GM10847 (cell line): ENCODE measurements around the gene CLDN1.

Experiments used
- POLR2A ChIP-seq: IDR thresholded peaks from 2 replicates; pipeline ENCODE4 v1.6.1; 2011; ENCODE audit not compliant: insufficient read length; ENCODE audit errors: extremely low read depth

Gene CLDN1

GRCh38 chr3:190345027-190345821, 23.0 kb upstream of the CLDN1 start:
- no peak for TF ChIP-seq POLR2A

DNA sequence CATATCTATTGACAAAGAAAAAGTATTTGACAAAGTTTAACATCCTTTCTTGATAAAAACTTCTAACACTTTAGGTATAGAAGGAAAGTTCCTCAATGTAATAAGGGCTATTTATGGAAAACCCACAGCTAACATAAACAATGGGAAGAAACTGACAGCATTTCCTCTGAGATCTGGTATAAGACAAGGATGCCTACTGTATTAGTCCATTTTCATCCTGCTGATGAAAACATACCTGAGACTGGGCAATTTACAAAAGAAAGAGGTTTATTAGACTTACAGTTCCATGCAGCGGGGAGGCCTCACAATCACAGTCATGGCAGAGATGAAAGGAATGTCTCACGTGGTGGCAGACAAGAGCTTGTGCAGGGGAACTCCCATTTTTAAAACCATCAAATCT, 17.8 kb upstream of the CLDN1 start:
- TF ChIP-seq POLR2A: no peak

- TF ChIP-seq POLR2A: no peak
Observed at GRCh38 chr3:190339130-190339529, 16.9 kb upstream of the CLDN1 start.

DNA sequence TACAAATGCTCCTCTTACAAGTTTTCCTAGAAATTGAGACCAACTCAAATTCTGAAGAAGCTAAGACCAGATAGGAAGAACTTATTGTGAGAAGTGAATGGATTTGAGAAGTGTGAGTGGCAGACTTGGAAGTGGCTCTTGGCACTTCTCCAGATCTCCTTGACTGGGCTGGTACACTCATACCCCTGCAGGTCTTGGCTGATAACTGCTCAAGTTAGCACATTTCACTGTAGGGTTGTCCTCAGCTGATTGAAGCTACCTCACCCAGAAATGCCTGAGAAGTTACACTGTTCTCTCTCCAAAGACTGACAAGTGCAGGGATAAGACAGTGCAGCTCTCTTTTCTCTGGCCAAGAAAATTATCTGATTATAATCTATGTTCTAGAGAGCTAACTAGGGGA, 16.5 kb upstream of the CLDN1 start:
- TF ChIP-seq POLR2A: no peak

DNA sequence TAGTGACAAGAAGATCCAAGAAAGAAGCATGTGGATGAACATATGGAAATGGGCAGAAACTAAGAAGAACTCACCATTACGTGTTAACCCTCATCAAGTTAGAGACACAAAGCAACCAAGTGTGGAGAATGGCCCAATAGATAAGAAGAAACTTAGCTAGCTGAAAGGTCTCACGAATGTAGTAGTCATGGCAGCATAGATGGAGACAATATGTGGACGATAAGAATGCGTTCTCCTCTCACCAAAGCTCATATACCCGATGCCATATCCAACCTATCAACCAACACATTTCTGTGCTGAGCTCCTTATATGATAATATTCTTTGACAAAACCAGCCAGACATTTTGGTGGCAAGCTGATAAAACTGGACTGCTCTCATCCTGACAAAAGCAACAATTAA, 15.1 kb upstream of the CLDN1 start:
- no peak for TF ChIP-seq POLR2A

GRCh38 chr3:190336516-190337189, 14.4 kb upstream of the CLDN1 start:
- TF ChIP-seq POLR2A: no peak

GRCh38 chr3:190333961-190334360, 11.7 kb upstream of the CLDN1 start:
- TF ChIP-seq POLR2A: no peak

DNA sequence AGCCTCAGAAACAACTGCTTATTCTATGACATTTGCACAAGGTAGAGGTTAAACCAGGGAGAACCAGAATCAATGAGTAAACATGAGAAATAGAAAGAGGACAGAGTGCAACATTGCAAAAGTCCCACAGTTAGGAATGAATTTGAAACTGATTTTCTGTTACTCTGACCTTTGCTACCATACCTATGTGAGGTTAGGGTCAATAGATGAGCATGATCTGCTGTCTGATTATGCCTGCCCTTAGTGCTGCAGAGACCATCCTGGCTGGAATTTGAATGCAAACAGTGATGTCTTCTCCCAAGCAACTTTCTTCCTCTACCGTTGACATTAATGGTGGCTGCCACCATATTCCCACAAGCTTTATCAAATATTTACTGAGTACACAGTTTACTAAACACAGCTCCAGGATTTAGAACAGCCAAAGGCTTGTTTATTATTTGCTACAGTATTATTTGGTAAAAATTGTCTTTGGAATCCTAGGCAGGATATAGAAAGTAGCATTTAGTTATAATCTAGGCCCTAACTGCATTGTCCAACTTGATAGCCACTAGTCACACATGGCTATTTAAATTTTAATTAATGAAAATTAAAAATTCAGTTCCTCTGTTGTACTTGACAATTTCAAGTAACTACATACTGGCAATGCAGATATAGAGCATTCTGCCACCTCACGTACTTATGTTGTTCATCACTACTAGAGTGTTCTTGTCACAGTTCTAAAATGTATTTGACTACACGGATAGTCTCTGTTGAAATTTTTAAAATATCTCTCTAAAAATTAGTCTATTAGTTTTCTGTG, 8.9 kb upstream of the CLDN1 start:
- no peak for TF ChIP-seq POLR2A

- no peak for TF ChIP-seq POLR2A
Observed at GRCh38 chr3:190326930-190327329, 4.7 kb upstream of the CLDN1 start.

- no peak for TF ChIP-seq POLR2A
Observed at GRCh38 chr3:190326361-190326760, 4.1 kb upstream of the CLDN1 start.

DNA sequence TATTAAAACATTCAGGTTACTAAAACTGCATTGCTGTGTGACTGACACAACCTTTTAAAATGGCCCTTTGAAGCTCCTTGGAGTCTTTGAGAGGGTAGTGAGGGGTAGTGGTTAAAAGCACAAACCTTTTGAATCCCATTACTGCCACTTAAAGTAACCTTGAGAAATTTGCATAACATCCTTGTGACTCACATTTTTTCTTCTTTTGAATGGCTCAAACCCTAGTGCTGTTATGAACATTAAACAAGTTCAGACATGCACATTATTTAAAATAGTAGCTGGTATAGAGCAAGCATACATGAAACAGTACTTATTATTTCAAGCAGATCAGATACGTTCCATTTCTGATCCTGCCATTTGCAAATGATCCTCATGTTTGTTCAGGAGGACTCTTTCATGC, 3.7 kb upstream of the CLDN1 start:
- no peak for TF ChIP-seq POLR2A

- no peak for TF ChIP-seq POLR2A
Observed at GRCh38 chr3:190323246-190323626, 990 bp upstream of the CLDN1 start.

DNA sequence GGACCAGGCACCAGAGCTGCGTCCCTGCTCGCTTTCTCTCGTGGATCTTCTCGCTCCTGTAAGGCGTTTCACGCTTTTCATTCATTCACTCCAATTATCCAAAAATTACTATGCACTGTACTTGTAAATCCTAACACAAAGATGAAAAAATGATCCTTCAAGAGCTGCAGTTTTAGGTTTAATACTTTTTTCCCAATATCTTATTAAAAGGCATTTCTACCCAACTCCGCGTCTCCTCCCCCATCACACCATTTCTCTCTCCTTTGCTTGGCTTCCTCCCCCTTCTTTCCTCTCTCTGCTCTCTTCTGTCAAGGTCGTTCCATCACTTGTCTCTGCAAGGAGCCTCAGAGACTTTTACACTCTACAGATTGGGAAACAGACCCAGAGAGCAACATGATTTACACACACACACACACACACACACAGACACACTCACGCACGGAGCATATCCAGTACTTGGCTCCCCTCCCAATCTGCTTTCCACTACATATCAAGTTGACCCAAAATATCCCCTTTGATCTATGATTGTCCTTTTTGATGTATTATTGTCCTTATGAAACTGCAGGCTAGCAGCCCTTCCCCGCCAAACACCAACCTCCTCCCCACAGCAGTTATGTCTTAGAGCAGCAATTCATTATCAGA, 479 bp upstream of the CLDN1 start:
- TF ChIP-seq POLR2A: no peak

- no peak for TF ChIP-seq POLR2A
Observed at GRCh38 chr3:190320594-190321362, 1.5 kb downstream of the CLDN1 start.

GRCh38 chr3:190319660-190320059, 2.6 kb downstream of the CLDN1 start:
- no peak for TF ChIP-seq POLR2A
